ENCODE results near the gene BUD31. TPM values are rescaled to one million over a fixed set of nuclear protein-coding genes. Genes with fewer than 3 reads are reported as not detected.
A peak's percentile ranks its signal among the peaks of the same experiment; 100 is the strongest.

BUD31 gene
- total and polyA plus RNA-seq, 2 of the 13 experiments (the other 11 are each of a cell fraction or from before 2014, with no cell fraction given) = 35.1 to 79.1 TPM

DNA sequence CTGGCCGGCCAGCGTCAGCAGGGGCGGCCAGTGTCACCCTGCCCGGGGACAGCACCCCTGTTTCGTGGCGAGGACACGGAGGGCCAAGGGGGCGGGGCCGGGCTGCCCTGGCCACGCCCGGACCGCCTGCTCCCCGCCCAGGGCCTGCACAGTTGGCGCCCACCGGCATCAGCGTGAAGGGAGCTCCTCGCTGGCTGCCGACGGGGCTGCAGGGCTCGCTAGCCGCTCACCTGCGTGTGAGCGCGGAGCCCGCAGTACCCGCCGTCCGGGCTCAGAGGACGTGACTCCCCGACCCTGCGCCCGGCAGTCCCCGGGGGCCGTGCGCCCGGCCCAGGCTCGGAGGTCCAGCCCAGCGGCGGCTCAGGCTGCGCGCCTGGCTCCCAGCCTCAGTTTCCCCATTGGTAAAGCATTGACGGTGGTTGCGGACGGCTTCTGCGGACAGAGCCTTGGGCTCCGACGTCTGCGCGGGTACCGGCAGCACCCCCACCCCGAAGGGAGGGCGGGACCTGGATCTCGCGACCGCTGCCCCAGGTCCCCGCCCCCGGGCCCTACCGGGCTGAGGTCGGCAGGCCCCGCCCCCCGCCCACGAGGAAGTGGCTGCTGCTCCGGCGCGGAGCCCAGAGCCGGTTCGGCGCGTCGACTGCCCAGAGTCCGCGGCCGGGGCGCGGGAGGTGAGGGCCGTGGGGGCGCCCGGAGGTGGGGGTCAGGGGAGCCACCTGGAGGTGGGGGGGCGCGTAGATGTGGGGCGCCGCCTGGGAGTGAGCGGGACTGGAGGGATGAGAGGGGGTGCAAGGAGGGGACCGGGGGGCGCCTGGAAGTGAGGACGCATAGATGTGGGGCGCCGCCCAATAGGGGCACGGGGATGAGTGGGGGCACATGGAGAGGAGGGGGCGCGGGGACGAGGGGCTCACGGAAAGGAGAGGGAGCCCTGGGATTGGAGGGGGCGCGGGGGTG lies 34.4 kb upstream of the BUD31 start, which contains the start of gene ARPC1B (continued):
- TF ChIP-seq ZNF180 (CRISPR knock-in tag; IDR thresholded peaks at IDR 0.05; ENCODE audit: borderline replicate concordance, low read depth) (no peak), MEIS1 (CRISPR knock-in tag; IDR thresholded peaks at IDR 0.05; ENCODE audit: borderline replicate concordance) (no peak), KDM1A (CRISPR knock-in tag; IDR thresholded peaks at IDR 0.05) (no peak), ZMAT3 (CRISPR knock-in tag; conservative IDR thresholded peaks at IDR 0.05) (peak; percentile 78), ZBTB21 (CRISPR knock-in tag; IDR thresholded peaks at IDR 0.05) (no peak), HOXD1 (CRISPR knock-in tag; IDR thresholded peaks at IDR 0.05) (no peak), NCOA5 (CRISPR knock-in tag; IDR thresholded peaks at IDR 0.05) (no peak), MXI1 (IDR thresholded peaks at IDR 0.05; ENCODE audit: borderline replicate concordance, low read depth, low read length) (peak; percentile 51; the same call in 1 of the 3 replicates), ASH2L (IDR thresholded peaks at IDR 0.05; ENCODE audit: insufficient read length, low read depth, low read length) (peak; percentile 69), REXO4 (CRISPR knock-in tag; IDR thresholded peaks at IDR 0.05; ENCODE audit: borderline replicate concordance) (no peak), RBM39 (IDR thresholded peaks at IDR 0.05; ENCODE audit: low read depth, low read length, poor library complexity, severe bottlenecking) (no peak), SP2 (CRISPR knock-in tag; IDR thresholded peaks at IDR 0.05) (peak; percentile 47; the same call in 1 of the 2 replicates), MIXL1 (CRISPR knock-in tag; IDR thresholded peaks at IDR 0.05) (no peak), GATA4 (IDR thresholded peaks at IDR 0.05; ENCODE audit: borderline replicate concordance, low read depth) (peak; percentile 72; the same call in 1 of the 2 replicates), HNRNPL (IDR thresholded peaks at IDR 0.05; ENCODE audit: low read depth, low read length) (no peak), SMAD1 (CRISPR knock-in tag; IDR thresholded peaks at IDR 0.05; ENCODE audit: borderline replicate concordance, low read depth) (no peak), ZNF430 (CRISPR knock-in tag; IDR thresholded peaks at IDR 0.05) (no peak), ZNF629 (CRISPR knock-in tag; conservative IDR thresholded peaks at IDR 0.05) (no peak)
- TF ChIP-seq, protein P1, sequence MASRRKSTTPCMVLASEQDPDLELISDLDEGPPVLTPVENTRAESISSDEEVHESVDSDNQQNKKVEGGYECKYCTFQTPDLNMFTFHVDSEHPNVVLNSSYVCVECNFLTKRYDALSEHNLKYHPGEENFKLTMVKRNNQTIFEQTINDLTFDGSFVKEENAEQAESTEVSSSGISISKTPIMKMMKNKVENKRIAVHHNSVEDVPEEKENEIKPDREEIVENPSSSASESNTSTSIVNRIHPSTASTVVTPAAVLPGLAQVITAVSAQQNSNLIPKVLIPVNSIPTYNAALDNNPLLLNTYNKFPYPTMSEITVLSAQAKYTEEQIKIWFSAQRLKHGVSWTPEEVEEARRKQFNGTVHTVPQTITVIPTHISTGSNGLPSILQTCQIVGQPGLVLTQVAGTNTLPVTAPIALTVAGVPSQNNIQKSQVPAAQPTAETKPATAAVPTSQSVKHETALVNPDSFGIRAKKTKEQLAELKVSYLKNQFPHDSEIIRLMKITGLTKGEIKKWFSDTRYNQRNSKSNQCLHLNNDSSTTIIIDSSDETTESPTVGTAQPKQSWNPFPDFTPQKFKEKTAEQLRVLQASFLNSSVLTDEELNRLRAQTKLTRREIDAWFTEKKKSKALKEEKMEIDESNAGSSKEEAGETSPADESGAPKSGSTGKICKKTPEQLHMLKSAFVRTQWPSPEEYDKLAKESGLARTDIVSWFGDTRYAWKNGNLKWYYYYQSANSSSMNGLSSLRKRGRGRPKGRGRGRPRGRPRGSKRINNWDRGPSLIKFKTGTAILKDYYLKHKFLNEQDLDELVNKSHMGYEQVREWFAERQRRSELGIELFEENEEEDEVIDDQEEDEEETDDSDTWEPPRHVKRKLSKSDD (CRISPR knock-in tag; IDR thresholded peaks at IDR 0.05; ENCODE audit: low read depth) = no peak
- TF ChIP-seq, protein P2, sequence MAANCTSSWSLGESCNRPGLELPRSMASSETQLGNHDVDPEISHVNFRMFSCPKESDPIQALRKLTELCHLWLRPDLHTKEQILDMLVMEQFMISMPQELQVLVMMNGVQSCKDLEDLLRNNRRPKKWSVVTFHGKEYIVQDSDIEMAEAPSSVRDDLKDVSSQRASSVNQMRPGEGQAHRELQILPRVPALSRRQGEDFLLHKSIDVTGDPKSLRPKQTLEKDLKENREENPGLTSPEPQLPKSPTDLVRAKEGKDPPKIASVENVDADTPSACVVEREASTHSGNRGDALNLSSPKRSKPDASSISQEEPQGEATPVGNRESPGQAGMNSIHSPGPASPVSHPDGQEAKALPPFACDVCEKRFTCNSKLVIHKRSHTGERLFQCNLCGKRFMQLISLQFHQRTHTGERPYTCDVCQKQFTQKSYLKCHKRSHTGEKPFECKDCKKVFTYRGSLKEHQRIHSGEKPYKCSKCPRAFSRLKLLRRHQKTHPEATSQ (CRISPR knock-in tag; IDR thresholded peaks at IDR 0.05; ENCODE audit: borderline replicate concordance) = no peak
- TF ChIP-seq, protein P3, sequence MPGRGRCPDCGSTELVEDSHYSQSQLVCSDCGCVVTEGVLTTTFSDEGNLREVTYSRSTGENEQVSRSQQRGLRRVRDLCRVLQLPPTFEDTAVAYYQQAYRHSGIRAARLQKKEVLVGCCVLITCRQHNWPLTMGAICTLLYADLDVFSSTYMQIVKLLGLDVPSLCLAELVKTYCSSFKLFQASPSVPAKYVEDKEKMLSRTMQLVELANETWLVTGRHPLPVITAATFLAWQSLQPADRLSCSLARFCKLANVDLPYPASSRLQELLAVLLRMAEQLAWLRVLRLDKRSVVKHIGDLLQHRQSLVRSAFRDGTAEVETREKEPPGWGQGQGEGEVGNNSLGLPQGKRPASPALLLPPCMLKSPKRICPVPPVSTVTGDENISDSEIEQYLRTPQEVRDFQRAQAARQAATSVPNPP (CRISPR knock-in tag; IDR thresholded peaks at IDR 0.05) = no peak
- TF ChIP-seq, protein P4, sequence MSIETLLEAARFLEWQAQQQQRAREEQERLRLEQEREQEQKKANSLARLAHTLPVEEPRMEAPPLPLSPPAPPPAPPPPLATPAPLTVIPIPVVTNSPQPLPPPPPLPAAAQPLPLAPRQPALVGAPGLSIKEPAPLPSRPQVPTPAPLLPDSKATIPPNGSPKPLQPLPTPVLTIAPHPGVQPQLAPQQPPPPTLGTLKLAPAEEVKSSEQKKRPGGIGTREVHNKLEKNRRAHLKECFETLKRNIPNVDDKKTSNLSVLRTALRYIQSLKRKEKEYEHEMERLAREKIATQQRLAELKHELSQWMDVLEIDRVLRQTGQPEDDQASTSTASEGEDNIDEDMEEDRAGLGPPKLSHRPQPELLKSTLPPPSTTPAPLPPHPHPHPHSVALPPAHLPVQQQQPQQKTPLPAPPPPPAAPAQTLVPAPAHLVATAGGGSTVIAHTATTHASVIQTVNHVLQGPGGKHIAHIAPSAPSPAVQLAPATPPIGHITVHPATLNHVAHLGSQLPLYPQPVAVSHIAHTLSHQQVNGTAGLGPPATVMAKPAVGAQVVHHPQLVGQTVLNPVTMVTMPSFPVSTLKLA (IDR thresholded peaks at IDR 0.05) = no peak
- TF ChIP-seq, protein P5, sequence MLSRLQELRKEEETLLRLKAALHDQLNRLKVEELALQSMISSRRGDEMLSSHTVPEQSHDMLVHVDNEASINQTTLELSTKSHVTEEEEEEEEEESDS (CRISPR knock-in tag; IDR thresholded peaks at IDR 0.05; ENCODE audit: borderline replicate concordance) = no peak

All from HepG2 (cell line).